ENCODE results near the gene LEMD1.

- TF ChIP-seq CTCF (IDR thresholded peaks at IDR 0.05) = no peak
- no peak for TF ChIP-seq POLR2A (IDR thresholded peaks at IDR 0.05)
Observed at GRCh38 chr1:205465392-205465791, 43.5 kb upstream of the LEMD1 start.
